ENCODE results near the gene OSTN.

DNA sequence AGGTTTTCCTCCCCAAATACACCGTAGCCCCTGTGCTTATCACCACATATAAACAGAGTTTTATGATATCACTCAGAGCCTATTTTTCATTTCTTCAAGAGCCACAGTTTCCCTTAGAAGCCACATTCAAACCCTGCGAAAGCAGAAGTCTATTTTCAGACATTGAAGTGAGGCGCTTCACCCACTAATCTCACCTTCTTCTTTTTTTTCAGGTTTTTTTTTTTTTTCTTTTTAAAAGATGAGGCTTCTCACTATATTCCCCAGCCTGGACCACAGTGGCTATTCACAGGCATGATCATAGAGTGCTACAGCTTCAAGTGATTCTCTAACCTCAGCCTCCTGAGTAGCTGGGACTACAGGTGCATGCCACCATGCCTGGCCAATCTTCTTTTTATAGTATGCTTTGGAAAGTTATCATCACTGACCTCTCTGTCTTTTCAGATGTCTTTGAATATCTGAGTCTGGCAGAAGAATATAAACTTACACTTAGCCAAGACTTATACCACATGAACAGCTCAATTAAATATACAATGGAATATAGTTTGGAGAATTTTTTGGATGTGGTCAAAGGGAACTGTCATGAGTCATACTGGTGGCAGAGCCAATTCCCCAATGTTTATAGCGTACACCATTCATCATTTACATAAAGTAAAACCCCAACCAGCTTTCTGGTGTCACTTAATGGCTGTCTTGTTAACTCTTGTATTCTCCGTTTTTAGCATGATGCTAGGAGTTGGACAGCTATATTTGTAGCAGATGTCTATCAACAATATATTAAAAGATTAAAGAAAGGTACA, 70.4 kb downstream of the OSTN start:
- TF ChIP-seq EZH2 (IDR thresholded peaks at IDR 0.05; ENCODE audit: borderline replicate concordance, low read depth, low read length) (no peak), ZC3H11A (IDR thresholded peaks at IDR 0.05; ENCODE audit: low read depth, low read length) (no peak), PHTF2 (CRISPR knock-in tag; IDR thresholded peaks at IDR 0.05) (no peak), FOXA1 (IDR thresholded peaks at IDR 0.05; ENCODE audit: borderline replicate concordance) (no peak), FOXJ3 (CRISPR knock-in tag; IDR thresholded peaks at IDR 0.05) (no peak)
- TF ChIP-seq, protein P1, sequence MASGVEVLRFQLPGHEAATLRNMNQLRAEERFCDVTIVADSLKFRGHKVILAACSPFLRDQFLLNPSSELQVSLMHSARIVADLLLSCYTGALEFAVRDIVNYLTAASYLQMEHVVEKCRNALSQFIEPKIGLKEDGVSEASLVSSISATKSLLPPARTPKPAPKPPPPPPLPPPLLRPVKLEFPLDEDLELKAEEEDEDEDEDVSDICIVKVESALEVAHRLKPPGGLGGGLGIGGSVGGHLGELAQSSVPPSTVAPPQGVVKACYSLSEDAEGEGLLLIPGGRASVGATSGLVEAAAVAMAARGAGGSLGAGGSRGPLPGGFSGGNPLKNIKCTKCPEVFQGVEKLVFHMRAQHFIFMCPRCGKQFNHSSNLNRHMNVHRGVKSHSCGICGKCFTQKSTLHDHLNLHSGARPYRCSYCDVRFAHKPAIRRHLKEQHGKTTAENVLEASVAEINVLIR (CRISPR knock-in tag; IDR thresholded peaks at IDR 0.05), result no peak
- TF ChIP-seq, protein P2, sequence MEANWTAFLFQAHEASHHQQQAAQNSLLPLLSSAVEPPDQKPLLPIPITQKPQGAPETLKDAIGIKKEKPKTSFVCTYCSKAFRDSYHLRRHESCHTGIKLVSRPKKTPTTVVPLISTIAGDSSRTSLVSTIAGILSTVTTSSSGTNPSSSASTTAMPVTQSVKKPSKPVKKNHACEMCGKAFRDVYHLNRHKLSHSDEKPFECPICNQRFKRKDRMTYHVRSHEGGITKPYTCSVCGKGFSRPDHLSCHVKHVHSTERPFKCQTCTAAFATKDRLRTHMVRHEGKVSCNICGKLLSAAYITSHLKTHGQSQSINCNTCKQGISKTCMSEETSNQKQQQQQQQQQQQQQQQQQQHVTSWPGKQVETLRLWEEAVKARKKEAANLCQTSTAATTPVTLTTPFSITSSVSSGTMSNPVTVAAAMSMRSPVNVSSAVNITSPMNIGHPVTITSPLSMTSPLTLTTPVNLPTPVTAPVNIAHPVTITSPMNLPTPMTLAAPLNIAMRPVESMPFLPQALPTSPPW (CRISPR knock-in tag; IDR thresholded peaks at IDR 0.05), result no peak
- TF ChIP-seq, protein P3, sequence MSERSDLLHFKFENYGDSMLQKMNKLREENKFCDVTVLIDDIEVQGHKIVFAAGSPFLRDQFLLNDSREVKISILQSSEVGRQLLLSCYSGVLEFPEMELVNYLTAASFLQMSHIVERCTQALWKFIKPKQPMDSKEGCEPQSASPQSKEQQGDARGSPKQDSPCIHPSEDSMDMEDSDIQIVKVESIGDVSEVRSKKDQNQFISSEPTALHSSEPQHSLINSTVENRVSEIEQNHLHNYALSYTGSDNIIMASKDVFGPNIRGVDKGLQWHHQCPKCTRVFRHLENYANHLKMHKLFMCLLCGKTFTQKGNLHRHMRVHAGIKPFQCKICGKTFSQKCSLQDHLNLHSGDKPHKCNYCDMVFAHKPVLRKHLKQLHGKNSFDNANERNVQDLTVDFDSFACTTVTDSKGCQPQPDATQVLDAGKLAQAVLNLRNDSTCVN (CRISPR knock-in tag; IDR thresholded peaks at IDR 0.05), result no peak

Data from K562 (cell line).